Retinal pigment epithelial cell (primary cell): ENCODE data around the gene BRICD5.
A peak's percentile ranks its signal among the peaks of the same experiment; 100 is the strongest.

Source experiments
- DNase-seq: peaks from one replicate; pipeline ENCODE4 v3.0.0-alpha.2; 2010; ENCODE audit warnings: low read depth
- H3K4me3 ChIP-seq: 2 replicates; pipeline ENCODE4 v1.5.1; 2011; ENCODE audit warnings: mild to moderate bottlenecking, low read length, control low read depth, moderate library complexity
- CTCF ChIP-seq: conservative IDR thresholded peaks from 2 replicates; pipeline ENCODE4 v1.5.1; 2011; ENCODE audit warnings: low read depth, low read length, control low read depth, inconsistent platforms

Gene BRICD5

GRCh38 chr16:2251296-2252111 is 40.8 kb upstream of the BRICD5 start, which contains the start of gene ECI1:
TSS of gene ECI1 (minus strand) at chr16:2251587. CDS start at chr16:2251566, 21 bp downstream.
- H3K4me3 ChIP-seq = peak within 1 kb of the TSS; percentile 70
- TF ChIP-seq CTCF = peak; percentile 58
- peak; percentile 77 for DNase-seq

GRCh38 chr16:2250652-2251295 is 40.1 kb upstream of the BRICD5 start:
- peak overlapping the region; percentile 70 for H3K4me3 ChIP-seq
- no peak for TF ChIP-seq CTCF
- no peak for DNase-seq

- no peak overlapping the region for H3K4me3 ChIP-seq
- TF ChIP-seq CTCF = no peak
- no peak for DNase-seq
Observed at GRCh38 chr16:2246301-2246885, 35.7 kb upstream of the BRICD5 start.

- no peak overlapping the region for H3K4me3 ChIP-seq
- no peak for TF ChIP-seq CTCF
- no peak for DNase-seq
Observed at GRCh38 chr16:2244926-2245795, 34.5 kb upstream of the BRICD5 start.

GRCh38 chr16:2244301-2244700 is 33.6 kb upstream of the BRICD5 start:
- TF ChIP-seq CTCF = peak; percentile 4
- H3K4me3 ChIP-seq = no peak overlapping the region
- DNase-seq = no peak

GRCh38 chr16:2243781-2244180 is 33.1 kb upstream of the BRICD5 start:
- no peak overlapping the region for H3K4me3 ChIP-seq
- no peak for TF ChIP-seq CTCF
- DNase-seq = no peak
